Spleen (tissue), 11 donors: Measurements from ENCODE around the gene ICOSLG. TPM values are rescaled to one million over a fixed set of nuclear protein-coding genes. Genes with fewer than 3 reads are reported as not detected.

Experiments used
- DNase-seq: peaks from one replicate; pipeline ENCODE4 v3.0.0-alpha.2; 2020
- H3K27ac ChIP-seq, 8 donors: fragments of 200-600 bp; sonication (generic) in 7 of 8; 1 replicate in 4 of 8; 2 replicates in 4 of 8; pipeline versions ENCODE4 v1.5.0 to v1.8.0; 2016 to 2021; ENCODE audit warnings: inconsistent platforms in 4 of 8, mild to moderate bottlenecking in 4 of 8, moderate library complexity in 1 of 8
- H3K27me3 ChIP-seq, 7 donors: fragments of 200-600 bp; sonication (generic) in 6 of 7; replicated peaks in 1 of 7; 1 replicate in 4 of 7; 2 replicates in 3 of 7; pipeline versions ENCODE4 v1.5.0 to v1.8.0; 2016 to 2021; ENCODE audit warnings: inconsistent platforms in 3 of 7, mild to moderate bottlenecking in 1 of 7
- H3K36me3 ChIP-seq, 6 donors: fragments of 200-600 bp; sonication (generic) in 5 of 6; 1 replicate in 4 of 6; 2 replicates in 2 of 6; pipeline versions ENCODE4 v1.5.0 to v1.8.0; 2016 to 2021; ENCODE audit warnings: inconsistent platforms in 2 of 6
- H3K4me1 ChIP-seq, 6 donors: fragments of 200-600 bp; sonication (generic) in 5 of 6; 1 replicate in 3 of 6; 2 replicates in 3 of 6; pipeline versions ENCODE4 v1.5.0 to v1.8.0; 2016 to 2021; ENCODE audit warnings: inconsistent platforms in 3 of 6
- H3K4me3 ChIP-seq, 8 donors: fragments of 200-600 bp; sonication (generic) in 7 of 8; 1 replicate in 4 of 8; 2 replicates in 4 of 8; pipeline versions ENCODE4 v1.5.0 to v1.8.0; 2016 to 2021; ENCODE audit warnings: inconsistent platforms in 4 of 8, mild to moderate bottlenecking in 4 of 8, moderate library complexity in 2 of 8
- H3K9me3 ChIP-seq, 8 donors: fragments of 200-600 bp; sonication (generic) in 7 of 8; 1 replicate in 4 of 8; 2 replicates in 4 of 8; pipeline versions ENCODE4 v1.5.0 to v1.8.0; 2016 to 2021; ENCODE audit warnings: inconsistent platforms in 4 of 8
- POLR2A ChIP-seq, 3 donors: fragments of 450-650 bp; IDR thresholded peaks; one replicate each; pipeline ENCODE4 v1.5.1; 2017; ENCODE audit warnings: antibody characterized with exemption in 3 of 3, mild to moderate bottlenecking in 1 of 3
- POLR2AphosphoS5 ChIP-seq, 3 donors: sonication (generic); formaldehyde crosslinking; IDR thresholded peaks; one replicate each; pipeline ENCODE4 v1.5.1; 2017; ENCODE audit warnings: antibody characterized with exemption in 3 of 3
- WGBS, 5 donors: extraction: QIAGEN DNeasy Blood & Tissue Kit in 3 of 5; methylation state at CpG; one replicate each; pipeline versions ENCODE4 v1.1.5 to v1.1.7; 2013 to 2018; 5-methylcytosine and 5-hydroxymethylcytosine counted together
- intact Hi-C: fragments of 100-400 bp; cut with DNase I; formaldehyde crosslinking; loops from one replicate; pipeline ENCODE4 v1.15.0; 2023; ENCODE audit warnings: low total_unique reads
- polyA plus RNA-seq, 3 donors: library from polyadenylated mRNA; stranded (reverse); fragments of 200-250 nt; gene quantifications; one replicate each; pipeline ENCODE4 v1.2.1, GENCODE V29; 2013
- total RNA-seq, 7 donors: library from RNA; depleted of rRNA in 3 of 7; stranded (reverse); fragments of >200 nt in 3 of 7; fragmentation: NEBNext Ultra II Directional in 4 of 7; extraction: Animal tissue kit (Norgen Biotek cat#: 25700) in 4 of 7; gene quantifications; one replicate each; pipeline versions ENCODE4 v1.1.0 to v1.2.1, GENCODE V29; 2016 to 2021
- TF ChIP-seq, protein P1 (sequence below), 11 experiments: fragments of 200-600 bp in 7 of 11; fragments of 450-650 bp in 4 of 11; sonication (generic) in 4 of 11; IDR thresholded peaks in 8 of 11; conservative IDR thresholded peaks in 3 of 11; 1 replicate in 7 of 11; 2 replicates in 4 of 11; pipeline versions ENCODE4 v1.4.0 to v1.8.0; 2016 to 2021; ENCODE audit warnings: antibody characterized with exemption in 11 of 11, inconsistent platforms in 4 of 11, mild to moderate bottlenecking in 1 of 11
- donor health status: healthy with polysubstance abuse.
- donor health status: DM: no; HTN: no; CAD: no; lungs with moderate emphysema.
- donor health status: DM: no; HTN: no; CAD: no.
- donor health status: Bipolar disorder and iron deficiency.
- donor health status: healthy.
- donor health status: DM: no; HTN: no; CAD: no.
- donor health status: DM: yes; HTN: yes; CAD: no.

ICOSLG gene
- total and polyA plus RNA-seq, 10 donors = 1.9 to 17.5 (median 6.7) TPM

DNA sequence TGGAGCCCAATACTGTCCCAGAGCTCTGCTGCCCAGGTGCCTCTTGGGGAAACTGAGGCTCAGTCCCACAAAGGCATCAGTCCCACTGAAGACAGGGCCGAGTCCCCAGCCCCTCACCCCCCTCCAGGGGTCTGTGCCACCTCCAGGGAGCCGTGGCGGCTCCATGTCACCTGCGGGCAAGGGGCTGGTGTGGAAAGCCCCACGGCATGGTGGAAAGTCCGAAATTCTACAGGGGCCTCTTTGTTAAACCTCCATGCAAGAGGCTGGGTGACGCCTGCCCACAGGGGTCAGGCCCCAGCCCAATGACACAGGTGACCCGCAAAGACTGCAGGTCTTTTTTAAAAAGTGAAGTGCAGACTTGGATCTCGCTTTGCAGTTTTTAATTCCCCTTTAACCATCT lies 41.6 kb upstream of the ICOSLG start:
- H3K9me3 ChIP-seq = no peaks in the 10 kb centered on the region
- peak; percentile 66 for DNase-seq
- peaks cover 0 to 29% (median 19%) of the 10 kb centered on the region in 7 donors for H3K27me3 ChIP-seq
- 74 to 93% (median 82%) methylated on average over 6 to 9 of the region's 9 CpGs for WGBS, 5 donors
- TF ChIP-seq POLR2A (IDR thresholded peaks at IDR 0.05) (no peak), POLR2AphosphoS5 (IDR thresholded peaks at IDR 0.05) (no peak)
- TF ChIP-seq, protein P1, sequence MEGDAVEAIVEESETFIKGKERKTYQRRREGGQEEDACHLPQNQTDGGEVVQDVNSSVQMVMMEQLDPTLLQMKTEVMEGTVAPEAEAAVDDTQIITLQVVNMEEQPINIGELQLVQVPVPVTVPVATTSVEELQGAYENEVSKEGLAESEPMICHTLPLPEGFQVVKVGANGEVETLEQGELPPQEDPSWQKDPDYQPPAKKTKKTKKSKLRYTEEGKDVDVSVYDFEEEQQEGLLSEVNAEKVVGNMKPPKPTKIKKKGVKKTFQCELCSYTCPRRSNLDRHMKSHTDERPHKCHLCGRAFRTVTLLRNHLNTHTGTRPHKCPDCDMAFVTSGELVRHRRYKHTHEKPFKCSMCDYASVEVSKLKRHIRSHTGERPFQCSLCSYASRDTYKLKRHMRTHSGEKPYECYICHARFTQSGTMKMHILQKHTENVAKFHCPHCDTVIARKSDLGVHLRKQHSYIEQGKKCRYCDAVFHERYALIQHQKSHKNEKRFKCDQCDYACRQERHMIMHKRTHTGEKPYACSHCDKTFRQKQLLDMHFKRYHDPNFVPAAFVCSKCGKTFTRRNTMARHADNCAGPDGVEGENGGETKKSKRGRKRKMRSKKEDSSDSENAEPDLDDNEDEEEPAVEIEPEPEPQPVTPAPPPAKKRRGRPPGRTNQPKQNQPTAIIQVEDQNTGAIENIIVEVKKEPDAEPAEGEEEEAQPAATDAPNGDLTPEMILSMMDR (IDR thresholded peaks at IDR 0.05 in 8 of 11, conservative IDR thresholded peaks at IDR 0.05 in 3 of 11) = no peak
- no peak overlapping the region for H3K27ac ChIP-seq
- intact Hi-C loops = no loop called here
- H3K4me3 ChIP-seq = no peak overlapping the region
- H3K36me3 ChIP-seq = no peaks in the 10 kb centered on the region
- H3K4me1 ChIP-seq = peaks cover 0 to 9% (median 3%) of the 10 kb centered on the region in 6 donors

- TF ChIP-seq POLR2AphosphoS5 (IDR thresholded peaks at IDR 0.05) (no peak), POLR2A (IDR thresholded peaks at IDR 0.05) (no peak)
- TF ChIP-seq, protein P1 (IDR thresholded peaks at IDR 0.05 in 8 of 11, conservative IDR thresholded peaks at IDR 0.05 in 3 of 11) = no peak
- 92 to 98% (median 96%) methylated on average over 8 to 9 of the region's 9 CpGs for WGBS, 5 donors
- intact Hi-C loops = no loop called here
Measured at GRCh38 chr21:44281801-44282200, 41.1 kb upstream of the ICOSLG start.

GRCh38 chr21:44279354-44280260 lies 38.9 kb upstream of the ICOSLG start:
- Histone ChIP-seq H3K27me3 (peaks cover 0 to 2% (median 0%) of the 10 kb centered on the region in 7 donors), H3K27ac (no peak overlapping the region), H3K4me3 (no peak overlapping the region), H3K4me1 (no peaks in the 10 kb centered on the region), H3K36me3 (no peaks in the 10 kb centered on the region), H3K9me3 (no peaks in the 10 kb centered on the region)
- 74 to 87% (median 83%) methylated on average over 19 of the region's 19 CpGs for WGBS, 5 donors
- intact Hi-C loops = no loop called here
- DNase-seq = peak; percentile 51
- TF ChIP-seq POLR2A (IDR thresholded peaks at IDR 0.05) (no peak), POLR2AphosphoS5 (IDR thresholded peaks at IDR 0.05) (no peak)
- TF ChIP-seq, protein P1 (IDR thresholded peaks at IDR 0.05 in 8 of 11, conservative IDR thresholded peaks at IDR 0.05 in 3 of 11) = no peak

More at GRCh38 chr21:44281801-44282200, 41.1 kb upstream of the ICOSLG start:
- H3K36me3 ChIP-seq = no peaks in the 10 kb centered on the region
- no peak overlapping the region for H3K27ac ChIP-seq
- peak; percentile 60 for DNase-seq
- H3K9me3 ChIP-seq = no peaks in the 10 kb centered on the region
- peaks cover 0 to 9% (median 3%) of the 10 kb centered on the region in 6 donors for H3K4me1 ChIP-seq
- no peak overlapping the region for H3K4me3 ChIP-seq
- H3K27me3 ChIP-seq = peaks cover 0 to 24% (median 13%) of the 10 kb centered on the region in 7 donors

- Histone ChIP-seq H3K9me3 (no peaks in the 10 kb centered on the region), H3K4me1 (no peaks in the 10 kb centered on the region), H3K36me3 (no peaks in the 10 kb centered on the region), H3K27ac (no peak overlapping the region), H3K4me3 (no peak overlapping the region), H3K27me3 (no peaks in the 10 kb centered on the region)
- DNase-seq = peak; percentile 19
- TF ChIP-seq POLR2AphosphoS5 (IDR thresholded peaks at IDR 0.05) (no peak), POLR2A (IDR thresholded peaks at IDR 0.05) (no peak)
- TF ChIP-seq, protein P1 (IDR thresholded peaks at IDR 0.05 in 8 of 11, conservative IDR thresholded peaks at IDR 0.05 in 3 of 11) = no peak
- WGBS, 5 donors = 71 to 89% (median 77%) methylated on average over 5 of the region's 5 CpGs
- intact Hi-C loops = no loop called here
Measured at GRCh38 chr21:44275041-44275440, 34.3 kb upstream of the ICOSLG start.
